ENCODE data around the gene NRL.

NRL gene

GRCh38 chr14:24081739-24082211 is 33.0 kb downstream of the NRL start:
- no peak for TF ChIP-seq POLR2A (IDR thresholded peaks at IDR 0.05; ENCODE audit: low read depth, low read length)
- no peak for FAIRE-seq
- DNase-seq (ENCODE audit: insufficient read length, low spot score), result no peak

GRCh38 chr14:24080888-24081738 is 33.6 kb downstream of the NRL start:
- peak; percentile 34 for DNase-seq (ENCODE audit: insufficient read length, low spot score)
- FAIRE-seq, result no peak
- 0 out of 2 replicates have a peak, but pooled peaks have one; percentile 25 for TF ChIP-seq POLR2A (IDR thresholded peaks at IDR 0.05; ENCODE audit: low read depth, low read length)

GRCh38 chr14:24080142-24080530 is 34.6 kb downstream of the NRL start:
- FAIRE-seq, result no peak
- no peak for TF ChIP-seq POLR2A (IDR thresholded peaks at IDR 0.05; ENCODE audit: low read depth, low read length)
- DNase-seq (ENCODE audit: insufficient read length, low spot score), result no peak

GRCh38 chr14:24079491-24080141 is 35.1 kb downstream of the NRL start:
- FAIRE-seq, result no peak
- no peak for TF ChIP-seq POLR2A (IDR thresholded peaks at IDR 0.05; ENCODE audit: low read depth, low read length)

GRCh38 chr14:24078146-24078545 is 36.6 kb downstream of the NRL start:
- FAIRE-seq (no peak), DNase-seq (ENCODE audit: insufficient read length, low spot score) (no peak)
- no peak for TF ChIP-seq POLR2A (IDR thresholded peaks at IDR 0.05; ENCODE audit: low read depth, low read length)

More at GRCh38 chr14:24079491-24080141, 35.1 kb downstream of the NRL start:
- DNase-seq (ENCODE audit: insufficient read length, low spot score), result no peak

- FAIRE-seq (no peak), DNase-seq (ENCODE audit: insufficient read length, low spot score) (no peak)
- no peak for TF ChIP-seq POLR2A (IDR thresholded peaks at IDR 0.05; ENCODE audit: low read depth, low read length)
These were observed 37.7 kb downstream of the NRL start for GRCh38 chr14:24077086-24077485.

- TF ChIP-seq POLR2A (IDR thresholded peaks at IDR 0.05; ENCODE audit: low read depth, low read length), result no peak
- DNase-seq (ENCODE audit: insufficient read length, low spot score) (no peak), FAIRE-seq (no peak)
These were observed 38.5 kb downstream of the NRL start for GRCh38 chr14:24076302-24076601.

GRCh38 chr14:24075485-24076301 is 39.1 kb downstream of the NRL start:
- FAIRE-seq (no peak), DNase-seq (ENCODE audit: insufficient read length, low spot score) (no peak)
- no peak for TF ChIP-seq POLR2A (IDR thresholded peaks at IDR 0.05; ENCODE audit: low read depth, low read length)

- TF ChIP-seq POLR2A (IDR thresholded peaks at IDR 0.05; ENCODE audit: low read depth, low read length), result no peak
- no peak for FAIRE-seq
- DNase-seq (ENCODE audit: insufficient read length, low spot score), result no peak
These were observed 39.9 kb downstream of the NRL start for GRCh38 chr14:24074625-24075484.

- DNase-seq (ENCODE audit: insufficient read length, low spot score) (no peak), FAIRE-seq (no peak)
- TF ChIP-seq POLR2A (IDR thresholded peaks at IDR 0.05; ENCODE audit: low read depth, low read length), result no peak
These were observed 41.6 kb downstream of the NRL start for GRCh38 chr14:24072881-24073877.

GRCh38 chr14:24072436-24072835 is 42.3 kb downstream of the NRL start:
- no peak for DNase-seq (ENCODE audit: insufficient read length, low spot score)
- no peak for TF ChIP-seq POLR2A (IDR thresholded peaks at IDR 0.05; ENCODE audit: low read depth, low read length)

GRCh38 chr14:24071836-24072430 is 42.8 kb downstream of the NRL start:
- DNase-seq (ENCODE audit: insufficient read length, low spot score), result no peak
- TF ChIP-seq POLR2A (IDR thresholded peaks at IDR 0.05; ENCODE audit: low read depth, low read length), result no peak
- no peak for FAIRE-seq

More at GRCh38 chr14:24072436-24072835, 42.3 kb downstream of the NRL start:
- no peak for FAIRE-seq

Measured in H54 (cell line).